SK-N-MC (cell line): ENCODE measurements around the gene GRIK2.

Experiments
- EZH2 ChIP-seq: fragments of 200-600 bp; sonication (generic); IDR thresholded peaks from one replicate; pipeline ENCODE4 v1.6.1; 2017; ENCODE audit warnings: antibody characterized with exemption
- POLR2AphosphoS5 ChIP-seq: IDR thresholded peaks from 2 replicates; pipeline ENCODE4 v1.6.1; 2012; ENCODE audit warnings: mild to moderate bottlenecking, low read depth, low read length, borderline replicate concordance

- no peak for TF ChIP-seq EZH2
- TF ChIP-seq POLR2AphosphoS5 = no peak
Measured at GRCh38 chr6:101733899-101734298, 340.4 kb downstream of the GRIK2 start.
